CD4-positive, alpha-beta T cell treated with Interleukin-4 for 1 hour (primary cell): ENCODE data around the gene RNF130.
"Not testable (repeated sequence)": the region's sequence is repeated elsewhere in the genome, so short reads cannot be mapped to it uniquely, and the experiment has no call there.

Experiments
- DNase-seq, 2 donors: peaks; one replicate each; pipeline ENCODE4 v3.0.0-alpha.2; 2020 to 2022

Gene RNF130

GRCh38 chr5:180102636-180103035, 31.1 kb upstream of the RNF130 start:
- DNase-seq = no peak

- no peak for DNase-seq
Measured at GRCh38 chr5:180101451-180102105, 30.0 kb upstream of the RNF130 start.

GRCh38 chr5:180100621-180101450, 29.3 kb upstream of the RNF130 start:
- no peak for DNase-seq

- DNase-seq = no peak
Measured at GRCh38 chr5:180099733-180100611, 28.4 kb upstream of the RNF130 start.

GRCh38 chr5:180098991-180099732, 27.6 kb upstream of the RNF130 start:
- DNase-seq = no peak

GRCh38 chr5:180098526-180098925, 27.0 kb upstream of the RNF130 start:
- no peak for DNase-seq

GRCh38 chr5:180097926-180098325, 26.4 kb upstream of the RNF130 start:
- no peak for DNase-seq

GRCh38 chr5:180097163-180097894, 25.8 kb upstream of the RNF130 start:
- no peak for DNase-seq

GRCh38 chr5:180096616-180097015, 25.1 kb upstream of the RNF130 start:
- DNase-seq = no peak

- DNase-seq = no peak
Measured at GRCh38 chr5:180095545-180095944, 24.0 kb upstream of the RNF130 start.

- DNase-seq = peak in 1 of 2 donors; percentile 48
Measured at GRCh38 chr5:180093651-180094382, 22.3 kb upstream of the RNF130 start.

- DNase-seq = no peak
Measured at GRCh38 chr5:180093241-180093640, 21.7 kb upstream of the RNF130 start.

GRCh38 chr5:180090769-180091546, 19.4 kb upstream of the RNF130 start:
- DNase-seq = no peak

GRCh38 chr5:180090098-180090768, 18.7 kb upstream of the RNF130 start:
- DNase-seq = peak; percentile 77 to 79

- DNase-seq = not testable (repeated sequence)
Measured at GRCh38 chr5:180089628-180090027, 18.1 kb upstream of the RNF130 start.

GRCh38 chr5:180088561-180088960, 17.0 kb upstream of the RNF130 start:
- DNase-seq = no peak

GRCh38 chr5:180086816-180087399, 15.3 kb upstream of the RNF130 start:
- no peak for DNase-seq

GRCh38 chr5:180085837-180086236, 14.3 kb upstream of the RNF130 start:
- peak; percentile 32 to 55 for DNase-seq
